Measurements from ENCODE around the gene CAMK1. TPM values are rescaled to one million over a fixed set of nuclear protein-coding genes. Genes with fewer than 3 reads are reported as not detected.
A peak's percentile ranks its signal among the peaks of the same experiment; 100 is the strongest.

The CAMK1 gene
- total RNA-seq, 2 donors from 2014 or later = 10.9 to 34.9 TPM

- WGBS, 2 donors = 94 to 97% methylated on average over 11 of the region's 11 CpGs
- Histone ChIP-seq H3K36me3 (replicated peaks in 1 of 2; ENCODE audit: insufficient read depth in 1 of 2, low read depth in 2 of 2) (peaks cover under 1 to 15% of the 10 kb centered on the region in 2 donors), H3K27ac (no peak overlapping the region), H3K4me3 (no peak overlapping the region), H3K27me3 (no peaks in the 10 kb centered on the region), H3K9me3 (no peaks in the 10 kb centered on the region), H3K4me1 (peaks cover 31% of the 10 kb centered on the region)
- no peak for ATAC-seq
- TF ChIP-seq POLR2A (IDR thresholded peaks at IDR 0.05) = no peak
- TF ChIP-seq, protein P1, sequence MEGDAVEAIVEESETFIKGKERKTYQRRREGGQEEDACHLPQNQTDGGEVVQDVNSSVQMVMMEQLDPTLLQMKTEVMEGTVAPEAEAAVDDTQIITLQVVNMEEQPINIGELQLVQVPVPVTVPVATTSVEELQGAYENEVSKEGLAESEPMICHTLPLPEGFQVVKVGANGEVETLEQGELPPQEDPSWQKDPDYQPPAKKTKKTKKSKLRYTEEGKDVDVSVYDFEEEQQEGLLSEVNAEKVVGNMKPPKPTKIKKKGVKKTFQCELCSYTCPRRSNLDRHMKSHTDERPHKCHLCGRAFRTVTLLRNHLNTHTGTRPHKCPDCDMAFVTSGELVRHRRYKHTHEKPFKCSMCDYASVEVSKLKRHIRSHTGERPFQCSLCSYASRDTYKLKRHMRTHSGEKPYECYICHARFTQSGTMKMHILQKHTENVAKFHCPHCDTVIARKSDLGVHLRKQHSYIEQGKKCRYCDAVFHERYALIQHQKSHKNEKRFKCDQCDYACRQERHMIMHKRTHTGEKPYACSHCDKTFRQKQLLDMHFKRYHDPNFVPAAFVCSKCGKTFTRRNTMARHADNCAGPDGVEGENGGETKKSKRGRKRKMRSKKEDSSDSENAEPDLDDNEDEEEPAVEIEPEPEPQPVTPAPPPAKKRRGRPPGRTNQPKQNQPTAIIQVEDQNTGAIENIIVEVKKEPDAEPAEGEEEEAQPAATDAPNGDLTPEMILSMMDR (IDR thresholded peaks at IDR 0.05) = no peak
- intact Hi-C loops (cut with DNase I) = no loop called here
- no peak for DNase-seq
Observed at GRCh38 chr3:9794400-9794799, 24.7 kb upstream of the CAMK1 start.

GRCh38 chr3:9793161-9793781, 23.5 kb upstream of the CAMK1 start:
- Histone ChIP-seq H3K27ac (peak overlapping the region; percentile 75 to 96 (median 91)), H3K27me3 (no peaks in the 10 kb centered on the region), H3K4me1 (peaks cover 31% of the 10 kb centered on the region), H3K36me3 (replicated peaks in 1 of 2; ENCODE audit: insufficient read depth in 1 of 2, low read depth in 2 of 2) (peaks cover 0 to 8% of the 10 kb centered on the region in 2 donors), H3K9me3 (no peaks in the 10 kb centered on the region), H3K4me3 (peak overlapping the region; percentile 66 to 96)
- DNase-seq (peak in 1 of 4 donors; percentile 23), ATAC-seq (no peak)
- 1% methylated on average over 11 to 23 of the region's 23 CpGs for WGBS, 2 donors
- intact Hi-C loops (cut with DNase I) = no loop called here
- no peak for TF ChIP-seq POLR2A (IDR thresholded peaks at IDR 0.05)
- TF ChIP-seq, protein P1 (IDR thresholded peaks at IDR 0.05) = peak in 1 of 7 experiments; percentile 5

DNA sequence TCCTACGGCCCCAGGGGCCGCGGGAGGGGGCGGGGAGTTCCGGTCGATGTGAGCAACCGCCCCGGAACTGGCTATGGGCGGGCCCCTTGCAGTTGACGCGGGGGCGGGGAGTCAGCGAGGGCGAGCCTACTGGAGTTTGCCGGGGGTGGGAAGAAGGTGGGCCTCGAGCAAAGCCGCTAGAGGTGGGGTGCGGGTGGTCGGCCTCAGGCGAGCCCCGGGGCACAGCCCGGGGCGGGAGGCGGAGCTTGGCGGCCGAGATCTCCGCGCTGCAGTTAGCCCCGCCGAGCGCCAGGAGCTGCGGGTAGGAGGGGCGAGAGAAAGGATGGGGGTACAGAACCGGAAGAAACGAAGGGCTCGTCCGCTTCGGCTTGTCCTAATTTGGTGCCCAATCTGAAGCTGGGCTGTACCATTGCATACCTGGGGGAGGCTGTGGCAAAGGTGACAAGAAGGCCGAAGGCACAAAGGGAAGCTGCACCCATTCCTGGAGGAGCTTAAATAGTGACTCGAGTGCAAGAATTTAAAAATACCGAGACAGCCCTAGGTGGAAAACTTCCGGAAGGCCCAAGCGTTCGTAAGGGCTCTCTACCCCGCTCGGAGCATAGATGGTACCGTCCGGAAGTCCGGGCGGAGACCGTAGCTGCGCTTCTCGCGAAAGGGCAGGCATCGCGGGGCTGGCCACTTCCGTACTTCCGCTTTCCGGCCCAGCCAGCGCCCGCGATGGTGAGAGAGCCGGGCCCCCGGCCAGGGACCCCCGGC, 22.8 kb upstream of the CAMK1 start, which contains the start of the genes ARPC4 and TADA3:
ARPC4 (plus strand) TSS at position 678 of the 756 bp plus-strand sequence; CDS start at position 718, 40 bp downstream.
TADA3 (minus strand) TSS at position 69 of the 756 bp plus-strand sequence. CDS start 1,007 bp downstream, outside the sequence.
- peak; percentile 90 to 93 (median 90) for DNase-seq
- H3K9me3 ChIP-seq = no peaks in the 10 kb centered on the region
- intact Hi-C loops (cut with DNase I) = no loop called here
- peak; percentile 37 to 74 (median 71) for TF ChIP-seq POLR2A (IDR thresholded peaks at IDR 0.05)
- TF ChIP-seq, protein P1 (IDR thresholded peaks at IDR 0.05) = peak in 4 of 7 experiments; percentile 37 to 42 (median 39)
- 0 to 2% methylated on average over 27 to 63 of the region's 65 CpGs for WGBS, 2 donors
- ATAC-seq = peak; percentile 95
- peak within 1 kb of the TSS; percentile 66 to 96 for H3K4me3 ChIP-seq
- H3K36me3 ChIP-seq (replicated peaks in 1 of 2; ENCODE audit: insufficient read depth in 1 of 2, low read depth in 2 of 2) = peaks cover 0 to 5% of the 10 kb centered on the region in 2 donors
- H3K27ac ChIP-seq = peak within 1 kb of the TSS; percentile 75 to 96 (median 91)
- peaks cover 31% of the 10 kb centered on the region for H3K4me1 ChIP-seq
- H3K27me3 ChIP-seq = no peaks in the 10 kb centered on the region

- Histone ChIP-seq H3K4me3 (peak overlapping the region; percentile 66 to 96), H3K27me3 (no peaks in the 10 kb centered on the region), H3K4me1 (peaks cover 31% of the 10 kb centered on the region), H3K27ac (peak overlapping the region; percentile 75 to 96 (median 91)), H3K36me3 (replicated peaks in 1 of 2; ENCODE audit: insufficient read depth in 1 of 2, low read depth in 2 of 2) (no peaks in the 10 kb centered on the region), H3K9me3 (no peaks in the 10 kb centered on the region)
- intact Hi-C loops (cut with DNase I) = no loop called here
- DNase-seq = no peak
- 15 to 26% methylated on average over 8 to 14 of the region's 14 CpGs for WGBS, 2 donors
- TF ChIP-seq, protein P1 (IDR thresholded peaks at IDR 0.05) = no peak
- peak in 2 of 3 donors; percentile 48 to 52 for TF ChIP-seq POLR2A (IDR thresholded peaks at IDR 0.05)
- no peak for ATAC-seq
Observed at GRCh38 chr3:9791790-9792404, 22.1 kb upstream of the CAMK1 start.

Data from body of pancreas (tissue), 4 donors.